Measurements from ENCODE around the gene FBXO39. TPM values are rescaled to one million over a fixed set of nuclear protein-coding genes. Genes with fewer than 3 reads are reported as not detected.
"Not testable (repeated sequence)": the region's sequence is repeated elsewhere in the genome, so short reads cannot be mapped to it uniquely, and the experiment has no call there.

FBXO39 gene
- total and polyA plus RNA-seq, 2 donors (not counting 1 experiment from before 2014, with no cell fraction given): 0.13 TPM; not detected in 1

GRCh38 chr17:6774906-6775305 is 1.1 kb upstream of the FBXO39 start:
- POLR2A ChIA-PET: not testable (repeated sequence)
- peaks cover 2 to 24% (median 17%) of the 10 kb centered on the region in 3 donors for H3K9me3 ChIP-seq (ENCODE audit: control extremely low read depth in 1 of 3, control insufficient read depth in 2 of 3, insufficient read depth in 1 of 3, low read length in 2 of 3)

DNA sequence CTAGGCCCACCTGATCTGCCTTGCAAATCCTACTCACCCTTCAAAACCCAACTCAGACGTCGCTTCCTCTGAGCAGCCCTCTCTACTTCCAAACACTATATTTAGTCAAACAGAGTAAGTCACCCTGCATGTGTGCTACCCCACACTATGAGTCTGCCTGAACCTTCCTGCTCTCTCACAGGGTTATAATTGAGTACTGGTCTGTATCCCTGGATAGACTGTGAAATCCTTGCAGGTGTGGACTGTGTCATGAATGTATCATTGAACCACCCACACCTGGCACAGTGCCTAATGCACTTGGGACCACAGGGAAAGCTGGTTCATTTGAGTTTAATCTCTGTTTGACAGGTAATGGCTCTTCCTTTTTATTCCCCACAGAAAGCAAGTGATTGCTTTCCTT is 3.4 kb downstream of the FBXO39 start:
- peaks cover 5 to 31% (median 7%) of the 10 kb centered on the region in 3 donors for H3K9me3 ChIP-seq (ENCODE audit: control extremely low read depth in 1 of 3, control insufficient read depth in 2 of 3, insufficient read depth in 1 of 3, low read length in 2 of 3)
- DNase-seq (no peak), ATAC-seq (ENCODE audit: low read depth) (no peak)
- peaks cover 4% of the 10 kb centered on the region for H3K9me3 Mint-ChIP-seq (ENCODE audit: insufficient read depth)
- H3K9ac ChIP-seq (ENCODE audit: low read length): no peak overlapping the region
- peaks cover 2% of the 10 kb centered on the region for H3K4me1 Mint-ChIP-seq
- TF ChIP-seq, protein P1, sequence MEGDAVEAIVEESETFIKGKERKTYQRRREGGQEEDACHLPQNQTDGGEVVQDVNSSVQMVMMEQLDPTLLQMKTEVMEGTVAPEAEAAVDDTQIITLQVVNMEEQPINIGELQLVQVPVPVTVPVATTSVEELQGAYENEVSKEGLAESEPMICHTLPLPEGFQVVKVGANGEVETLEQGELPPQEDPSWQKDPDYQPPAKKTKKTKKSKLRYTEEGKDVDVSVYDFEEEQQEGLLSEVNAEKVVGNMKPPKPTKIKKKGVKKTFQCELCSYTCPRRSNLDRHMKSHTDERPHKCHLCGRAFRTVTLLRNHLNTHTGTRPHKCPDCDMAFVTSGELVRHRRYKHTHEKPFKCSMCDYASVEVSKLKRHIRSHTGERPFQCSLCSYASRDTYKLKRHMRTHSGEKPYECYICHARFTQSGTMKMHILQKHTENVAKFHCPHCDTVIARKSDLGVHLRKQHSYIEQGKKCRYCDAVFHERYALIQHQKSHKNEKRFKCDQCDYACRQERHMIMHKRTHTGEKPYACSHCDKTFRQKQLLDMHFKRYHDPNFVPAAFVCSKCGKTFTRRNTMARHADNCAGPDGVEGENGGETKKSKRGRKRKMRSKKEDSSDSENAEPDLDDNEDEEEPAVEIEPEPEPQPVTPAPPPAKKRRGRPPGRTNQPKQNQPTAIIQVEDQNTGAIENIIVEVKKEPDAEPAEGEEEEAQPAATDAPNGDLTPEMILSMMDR (IDR thresholded peaks at IDR 0.05): no peak
- TF ChIP-seq EZH2 (IDR thresholded peaks at IDR 0.05; ENCODE audit: borderline replicate concordance, insufficient read depth, low read depth, low read length, poor library complexity, severe bottlenecking): no peak
- H3K27me3 Mint-ChIP-seq: peaks cover 65% of the 10 kb centered on the region
- no peak overlapping the region for H3K27ac ChIP-seq (ENCODE audit: low read length in 2 of 2)
- no peak overlapping the region for H2AFZ ChIP-seq (ENCODE audit: insufficient read depth, low read depth, low read length, poor library complexity, severe bottlenecking)
- ChIA-PET CTCF (no interaction called here), POLR2A (no interaction called here)
- H3K4me1 ChIP-seq (ENCODE audit: control insufficient read depth in 2 of 2, insufficient read depth in 2 of 2, low read length in 2 of 2): peaks cover 0 to 3% of the 10 kb centered on the region in 2 donors
- no peak overlapping the region for H3K4me2 ChIP-seq (replicated peaks; ENCODE audit: low read depth, low read length, poor library complexity, severe bottlenecking)
- H3K27me3 ChIP-seq (replicated peaks in 1 of 4; ENCODE audit: control extremely low read depth in 1 of 4, control insufficient read depth in 3 of 4, insufficient read depth in 4 of 4, low read length in 3 of 4): peaks cover 0 to 45% (median 28%) of the 10 kb centered on the region in 4 experiments
- no peaks in the 10 kb centered on the region for H4K20me1 ChIP-seq (ENCODE audit: control insufficient read depth, insufficient read depth, low read length, poor library complexity, severe bottlenecking)
- no peak overlapping the region for H3K4me3 Mint-ChIP-seq
- no peak overlapping the region for H3K4me3 ChIP-seq (ENCODE audit: control extremely low read depth in 1 of 5, extremely low read depth in 1 of 5, insufficient read depth in 1 of 5, low read depth in 2 of 5, low read length in 4 of 5)
- WGBS (ENCODE audit: insufficient coverage): 56% methylated on average over 2 of the region's 2 CpGs
- intact Hi-C loops (cut with micrococcal nuclease): no loop called here
- H3K27ac Mint-ChIP-seq: no peak overlapping the region
- no peaks in the 10 kb centered on the region for H3K36me3 ChIP-seq (replicated peaks in 1 of 2; ENCODE audit: control extremely low read depth in 1 of 2, control insufficient read depth in 1 of 2, extremely low read depth in 1 of 2, insufficient read depth in 2 of 2, low read length in 1 of 2)
- H3K79me2 ChIP-seq (ENCODE audit: control insufficient read depth, insufficient read depth, low read length): no peaks in the 10 kb centered on the region

More at GRCh38 chr17:6774906-6775305, 1.1 kb upstream of the FBXO39 start:
- H3K4me3 Mint-ChIP-seq; H2AFZ ChIP-seq (ENCODE audit: insufficient read depth, low read depth, low read length, poor library complexity, severe bottlenecking); DNase-seq; H3K4me3 ChIP-seq (ENCODE audit: control extremely low read depth in 1 of 5, extremely low read depth in 1 of 5, insufficient read depth in 1 of 5, low read depth in 2 of 5, low read length in 4 of 5); H3K4me2 ChIP-seq (replicated peaks; ENCODE audit: low read depth, low read length, poor library complexity, severe bottlenecking); CTCF ChIA-PET; H3K27ac Mint-ChIP-seq; H3K79me2 ChIP-seq (ENCODE audit: control insufficient read depth, insufficient read depth, low read length); H3K4me1 ChIP-seq (ENCODE audit: control insufficient read depth in 2 of 2, insufficient read depth in 2 of 2, low read length in 2 of 2); H3K27ac ChIP-seq (ENCODE audit: low read length in 2 of 2); H4K20me1 ChIP-seq (ENCODE audit: control insufficient read depth, insufficient read depth, low read length, poor library complexity, severe bottlenecking); ATAC-seq (ENCODE audit: low read depth); intact Hi-C loops (cut with micrococcal nuclease); H3K4me1 Mint-ChIP-seq; H3K9ac ChIP-seq (ENCODE audit: low read length): not testable (repeated sequence)
- peaks cover 0 to 27% (median 11%) of the 10 kb centered on the region in 4 experiments for H3K27me3 ChIP-seq (replicated peaks in 1 of 4; ENCODE audit: control extremely low read depth in 1 of 4, control insufficient read depth in 3 of 4, insufficient read depth in 4 of 4, low read length in 3 of 4)
- peaks cover 16% of the 10 kb centered on the region for H3K9me3 Mint-ChIP-seq (ENCODE audit: insufficient read depth)
- H3K36me3 ChIP-seq (replicated peaks in 1 of 2; ENCODE audit: control extremely low read depth in 1 of 2, control insufficient read depth in 1 of 2, extremely low read depth in 1 of 2, insufficient read depth in 2 of 2, low read length in 1 of 2): peaks cover 2 to 38% of the 10 kb centered on the region in 2 experiments
- H3K27me3 Mint-ChIP-seq: peaks cover 45% of the 10 kb centered on the region
- 97% methylated on average over 5 of the region's 8 CpGs for WGBS (ENCODE audit: insufficient coverage)

Measured in B cell (primary cell).